ACC112 (cell line): Measurements from ENCODE around the gene SLC27A1.
"Not testable (repeated sequence)": the region's sequence is repeated elsewhere in the genome, so short reads cannot be mapped to it uniquely, and the experiment has no call there.

Experiments
- H2AFZ ChIP-seq: fragments of 200-600 bp; sonication (generic); one replicate; pipeline ENCODE4 v1.6.0; 2017; ENCODE audit warnings: antibody characterized with exemption, low read length; ENCODE audit not compliant: unreplicated experiment
- H3K27ac ChIP-seq: fragments of 200-600 bp; sonication (generic); 2 replicates; pipeline ENCODE4 v1.5.1; 2014; ENCODE audit warnings: low read depth, mild to moderate bottlenecking, antibody characterized with exemption, low read length, moderate library complexity
- H3K27me3 ChIP-seq: fragments of 200-600 bp; sonication (generic); 2 replicates; pipeline ENCODE4 v1.6.1; 2014; ENCODE audit warnings: mild to moderate bottlenecking, antibody characterized with exemption, low read length, moderate library complexity, mixed read lengths; ENCODE audit not compliant: insufficient read depth
- H3K36me3 ChIP-seq: fragments of 200-600 bp; sonication (generic); 2 replicates; pipeline ENCODE4 v1.6.1; 2016; ENCODE audit warnings: mild to moderate bottlenecking, antibody characterized with exemption, low read length, moderate library complexity, mixed read lengths; ENCODE audit not compliant: insufficient read depth
- H3K4me1 ChIP-seq: fragments of 200-600 bp; sonication (generic); one replicate; pipeline ENCODE4 v1.6.1; 2016; ENCODE audit warnings: low read length, mixed read lengths; ENCODE audit not compliant: insufficient read depth, unreplicated experiment, control insufficient read depth
- H3K4me3 ChIP-seq: fragments of 200-600 bp; sonication (generic); 2 replicates; pipeline ENCODE4 v1.5.1; 2014; ENCODE audit warnings: mild to moderate bottlenecking, low read depth, low read length
- H3K79me2 ChIP-seq: fragments of 200-600 bp; sonication (generic); one replicate; pipeline ENCODE4 v1.6.0; 2016; ENCODE audit warnings: low read length; ENCODE audit not compliant: control insufficient read depth, unreplicated experiment, insufficient read depth

Gene SLC27A1

GRCh38 chr19:17542042-17542441 is 71.7 kb downstream of the SLC27A1 start:
- no peaks in the 10 kb centered on the region for H3K79me2 ChIP-seq

GRCh38 chr19:17542793-17543582 is 72.7 kb downstream of the SLC27A1 start:
- H3K27ac ChIP-seq = no peak overlapping the region
- H3K4me1 ChIP-seq = no peaks in the 10 kb centered on the region
- H3K36me3 ChIP-seq = no peaks in the 10 kb centered on the region
- H3K27me3 ChIP-seq = no peaks in the 10 kb centered on the region
- no peaks in the 10 kb centered on the region for H3K79me2 ChIP-seq
- no peak overlapping the region for H3K4me3 ChIP-seq
- no peak overlapping the region for H2AFZ ChIP-seq

More at GRCh38 chr19:17542042-17542441, 71.7 kb downstream of the SLC27A1 start:
- no peaks in the 10 kb centered on the region for H3K4me1 ChIP-seq
- H3K27me3 ChIP-seq = no peaks in the 10 kb centered on the region
- no peak overlapping the region for H2AFZ ChIP-seq
- no peak overlapping the region for H3K27ac ChIP-seq
- H3K4me3 ChIP-seq = no peak overlapping the region
- H3K36me3 ChIP-seq = no peaks in the 10 kb centered on the region

- H3K4me1 ChIP-seq = no peaks in the 10 kb centered on the region
- no peak overlapping the region for H2AFZ ChIP-seq
- H3K4me3 ChIP-seq = no peak overlapping the region
- H3K27ac ChIP-seq = no peak overlapping the region
- no peaks in the 10 kb centered on the region for H3K79me2 ChIP-seq
- H3K36me3 ChIP-seq = no peaks in the 10 kb centered on the region
- no peaks in the 10 kb centered on the region for H3K27me3 ChIP-seq
These were observed 73.7 kb downstream of the SLC27A1 start for GRCh38 chr19:17543986-17544385.

- H3K4me3 ChIP-seq = no peak overlapping the region
- no peaks in the 10 kb centered on the region for H3K79me2 ChIP-seq
- H3K27ac ChIP-seq = no peak overlapping the region
- no peaks in the 10 kb centered on the region for H3K27me3 ChIP-seq
- H3K4me1 ChIP-seq = no peaks in the 10 kb centered on the region
- H2AFZ ChIP-seq = no peak overlapping the region
- no peaks in the 10 kb centered on the region for H3K36me3 ChIP-seq
These were observed 74.1 kb downstream of the SLC27A1 start for GRCh38 chr19:17544418-17544817.

- Histone ChIP-seq H3K27me3 (no peaks in the 10 kb centered on the region), H3K79me2 (no peaks in the 10 kb centered on the region), H3K27ac (no peak overlapping the region), H2AFZ (no peak overlapping the region), H3K36me3 (no peaks in the 10 kb centered on the region), H3K4me3 (no peak overlapping the region), H3K4me1 (peaks cover 3% of the 10 kb centered on the region)
These were observed 77.8 kb downstream of the SLC27A1 start for GRCh38 chr19:17548145-17548544.

- no peaks in the 10 kb centered on the region for H3K27me3 ChIP-seq
- H3K79me2 ChIP-seq = no peaks in the 10 kb centered on the region
- no peaks in the 10 kb centered on the region for H3K36me3 ChIP-seq
- no peak overlapping the region for H2AFZ ChIP-seq
- H3K27ac ChIP-seq = no peak overlapping the region
- peaks cover 8% of the 10 kb centered on the region for H3K4me1 ChIP-seq
- no peak overlapping the region for H3K4me3 ChIP-seq
These were observed 78.9 kb downstream of the SLC27A1 start for GRCh38 chr19:17549085-17549740.

- Histone ChIP-seq H3K4me3 (no peak overlapping the region), H2AFZ (no peak overlapping the region), H3K36me3 (no peaks in the 10 kb centered on the region), H3K27ac (no peak overlapping the region), H3K79me2 (no peaks in the 10 kb centered on the region), H3K27me3 (no peaks in the 10 kb centered on the region), H3K4me1 (peaks cover 11% of the 10 kb centered on the region)
These were observed 79.8 kb downstream of the SLC27A1 start for GRCh38 chr19:17550076-17550667.

GRCh38 chr19:17552735-17553134 is 82.4 kb downstream of the SLC27A1 start:
- peak overlapping the region; percentile 3; the same call in 1 of the 2 replicates for H3K27ac ChIP-seq

GRCh38 chr19:17553256-17553655 is 82.9 kb downstream of the SLC27A1 start:
- H3K27ac ChIP-seq = peak overlapping the region; percentile 86
- H3K4me1 ChIP-seq = peaks cover 15% of the 10 kb centered on the region
- H3K79me2 ChIP-seq = peaks cover 19% of the 10 kb centered on the region
- no peaks in the 10 kb centered on the region for H3K27me3 ChIP-seq
- H3K36me3 ChIP-seq = no peaks in the 10 kb centered on the region
- H2AFZ ChIP-seq = peak overlapping the region; percentile 12
- H3K4me3 ChIP-seq = peak overlapping the region; percentile 14

More at GRCh38 chr19:17552735-17553134, 82.4 kb downstream of the SLC27A1 start:
- peaks cover 15% of the 10 kb centered on the region for H3K4me1 ChIP-seq
- not testable (repeated sequence) for H3K4me3 ChIP-seq, H2AFZ ChIP-seq, H3K27me3 ChIP-seq, H3K36me3 ChIP-seq
- peaks cover 19% of the 10 kb centered on the region for H3K79me2 ChIP-seq

- peaks cover 25% of the 10 kb centered on the region for H3K4me1 ChIP-seq
- no peaks in the 10 kb centered on the region for H3K27me3 ChIP-seq
- H3K36me3 ChIP-seq = no peaks in the 10 kb centered on the region
- no peak overlapping the region for H3K27ac ChIP-seq
- no peak overlapping the region for H2AFZ ChIP-seq
- peaks cover 19% of the 10 kb centered on the region for H3K79me2 ChIP-seq
- H3K4me3 ChIP-seq = peak overlapping the region; percentile 98
These were observed 84.7 kb downstream of the SLC27A1 start for GRCh38 chr19:17554968-17555479.
